SU-DHL-6 (cell line): ENCODE data around the gene TBL3.
A peak's percentile ranks its signal among the peaks of the same experiment; 100 is the strongest.

Experiments used
- H2AFZ ChIP-seq: fragments of 200-600 bp; sonication (generic); 2 replicates; pipeline ENCODE4 v1.6.1; 2014; ENCODE audit warnings: low read depth, mild to moderate bottlenecking, moderate library complexity, mixed read lengths, antibody characterized with exemption, low read length; ENCODE audit not compliant: severe bottlenecking
- H3F3A ChIP-seq: fragments of 200-600 bp; shearing (Covaris generic); 2 replicates; pipeline ENCODE4 v1.6.0; 2016; ENCODE audit warnings: antibody characterized with exemption, mild to moderate bottlenecking; ENCODE audit not compliant: insufficient read depth
- H3K27ac ChIP-seq: fragments of 200-600 bp; sonication (generic); 2 replicates; pipeline ENCODE4 v1.5.1; 2016; ENCODE audit warnings: low read depth, mild to moderate bottlenecking, low read length, moderate library complexity, mixed read lengths
- H3K27me3 ChIP-seq: fragments of 200-600 bp; sonication (generic), shearing (Covaris generic); 2 replicates; pipeline ENCODE4 v1.6.0; 2014; ENCODE audit warnings: mild to moderate bottlenecking, low read length
- H3K36me3 ChIP-seq: fragments of 200-600 bp; sonication (generic); 2 replicates; pipeline ENCODE4 v1.6.1; 2014; ENCODE audit warnings: mild to moderate bottlenecking, low read length, mixed read lengths
- H3K4me2 ChIP-seq: fragments of 300-600, 200-600 bp; shearing (Covaris generic), sonication (generic); 2 replicates; pipeline ENCODE4 v1.6.0; 2014; ENCODE audit warnings: low read length, low read depth, mild to moderate bottlenecking; ENCODE audit not compliant: poor library complexity, severe bottlenecking
- H3K4me3 ChIP-seq: fragments of 200-600 bp; sonication (generic); 2 replicates; pipeline ENCODE4 v1.5.1; 2014; ENCODE audit warnings: antibody characterized with exemption, low read length, mild to moderate bottlenecking, mixed read lengths; ENCODE audit not compliant: insufficient read depth, poor library complexity, severe bottlenecking
- H3K79me2 ChIP-seq: fragments of 200-600 bp; sonication (generic); 2 replicates; pipeline ENCODE4 v1.6.1; 2014; ENCODE audit warnings: mild to moderate bottlenecking, low read length, moderate library complexity; ENCODE audit not compliant: insufficient read depth
- H3K9ac ChIP-seq: fragments of 200-600 bp; sonication (generic); 2 replicates; pipeline ENCODE4 v1.7.0; 2014; ENCODE audit warnings: mild to moderate bottlenecking, low read length
- H3K9me2 ChIP-seq: fragments of 200-600 bp; sonication (generic); replicated peaks from 2 replicates; pipeline ENCODE4 v1.6.1; 2014; ENCODE audit warnings: low read length; ENCODE audit not compliant: insufficient read depth
- H3K9me3 ChIP-seq: fragments of 200-600 bp; sonication (generic); 2 replicates; pipeline ENCODE4 v1.6.1; 2014; ENCODE audit warnings: low read length, mixed read lengths; ENCODE audit not compliant: insufficient read depth
- H4K20me1 ChIP-seq: fragments of 200-600 bp; sonication (generic); 2 replicates; pipeline ENCODE4 v1.6.1; 2014; ENCODE audit warnings: low read depth, mild to moderate bottlenecking, antibody characterized with exemption, low read length, moderate library complexity, mixed read lengths
- CTCF ChIP-seq: fragments of 200-600 bp; sonication (generic); IDR thresholded peaks from one replicate; pipeline ENCODE4 v1.5.1; 2017; ENCODE audit warnings: antibody characterized with exemption, mild to moderate bottlenecking, low read length, moderate library complexity; ENCODE audit not compliant: insufficient read depth, poor library complexity, severe bottlenecking
- EZH2phosphoT487 ChIP-seq: fragments of 200-600 bp; sonication (generic), shearing (Covaris generic); conservative IDR thresholded peaks from 2 replicates; pipeline ENCODE4 v1.6.1; 2018; ENCODE audit warnings: mild to moderate bottlenecking, antibody characterized with exemption, low read length, moderate library complexity, mixed read lengths

The TBL3 gene

DNA sequence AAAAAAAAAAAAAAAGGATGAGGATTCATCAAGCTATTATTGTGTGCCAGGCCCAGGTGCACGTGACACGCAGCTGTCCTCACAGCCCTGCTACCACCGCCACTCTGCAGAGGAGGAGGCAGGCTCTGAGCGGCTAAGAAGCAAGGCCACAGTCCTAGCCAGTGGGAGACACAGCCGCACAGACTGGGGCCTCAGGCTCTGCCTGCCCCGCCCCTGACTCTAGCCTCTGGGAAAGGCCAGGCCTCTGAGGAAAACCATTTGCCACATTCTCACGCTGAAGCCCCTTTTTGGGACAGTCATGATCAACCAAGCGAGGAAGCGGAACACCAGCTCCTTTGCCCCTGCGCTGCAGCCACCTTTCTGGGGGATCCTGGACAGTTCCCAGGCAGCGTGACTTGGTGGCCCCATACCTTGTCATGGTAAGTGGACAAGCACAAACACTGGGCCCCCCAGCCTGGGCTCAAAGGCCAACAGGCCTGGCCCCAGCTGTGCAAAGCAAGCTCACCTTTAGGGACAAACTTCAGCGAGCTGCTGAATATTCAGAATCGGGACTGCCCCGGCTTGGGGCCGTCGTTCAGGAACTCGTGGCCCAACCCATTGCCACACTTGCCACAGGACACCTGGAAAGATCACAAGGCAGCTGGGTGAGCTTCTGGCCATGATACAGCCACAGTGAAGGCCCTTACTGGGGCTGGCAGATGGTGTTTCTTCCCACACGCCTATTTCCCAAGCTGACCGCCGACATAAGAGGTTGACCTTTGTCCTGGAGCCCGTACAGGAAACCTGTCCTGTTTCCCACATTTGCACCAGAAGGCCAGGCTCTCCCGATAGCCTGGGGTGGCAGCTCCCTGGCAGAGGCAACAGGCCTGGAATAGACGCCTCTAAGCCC lies 31.3 kb upstream of the TBL3 start:
- H3K79me2 ChIP-seq = no peaks in the 10 kb centered on the region
- no peaks in the 10 kb centered on the region for H3F3A ChIP-seq
- H3K9me3 ChIP-seq = no peaks in the 10 kb centered on the region
- H3K36me3 ChIP-seq = no peaks in the 10 kb centered on the region
- H3K9me2 ChIP-seq = no peaks in the 10 kb centered on the region
- no peak overlapping the region for H3K27ac ChIP-seq
- H3K9ac ChIP-seq = no peak overlapping the region
- no peak overlapping the region for H3K4me2 ChIP-seq
- no peaks in the 10 kb centered on the region for H3K27me3 ChIP-seq
- H3K4me3 ChIP-seq = no peak overlapping the region
- H2AFZ ChIP-seq = no peak overlapping the region
- H4K20me1 ChIP-seq = no peaks in the 10 kb centered on the region
- TF ChIP-seq EZH2phosphoT487 (no peak), CTCF (no peak)

DNA sequence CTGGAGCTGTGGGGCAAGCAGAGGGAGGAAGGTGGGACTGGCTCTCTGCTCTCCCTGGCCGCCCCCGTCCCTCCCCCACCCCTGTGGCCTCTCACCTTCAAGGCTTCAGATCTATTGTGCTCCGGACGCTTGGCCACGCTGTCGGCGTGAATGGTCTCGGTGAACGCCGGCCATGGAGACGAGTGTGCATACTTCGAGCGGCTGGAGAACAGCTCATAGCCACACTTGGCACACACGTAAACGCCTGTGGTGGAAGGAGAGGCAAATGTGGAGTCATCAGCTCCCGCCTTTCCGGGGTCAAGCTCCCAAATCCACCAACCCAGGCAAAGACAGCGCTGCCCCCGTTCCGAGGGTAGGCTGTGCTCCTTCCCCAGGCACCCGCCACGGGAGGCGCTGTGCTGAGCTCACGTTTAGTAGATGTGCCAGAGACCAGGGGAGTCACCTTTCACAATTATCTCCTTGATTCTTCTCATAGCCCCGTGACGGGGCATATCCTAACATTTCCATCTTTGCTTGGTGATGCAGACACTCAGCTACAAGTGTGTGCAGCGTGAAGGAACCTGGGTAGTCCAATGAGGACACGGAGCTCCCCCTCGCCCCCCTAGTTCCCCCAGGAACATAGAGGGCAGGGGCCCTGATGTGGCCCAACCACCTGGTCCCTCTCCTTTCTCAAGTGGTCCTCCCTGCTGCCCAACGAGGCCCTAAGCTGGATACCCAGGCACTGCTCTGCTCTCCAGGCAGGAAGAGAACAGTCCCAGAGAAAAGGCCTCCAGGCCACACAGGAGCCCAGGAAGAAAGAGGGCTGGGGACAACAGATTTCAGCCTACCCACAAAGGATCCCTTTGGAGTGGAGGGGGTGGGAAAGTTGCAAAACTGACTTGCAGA lies 30.4 kb upstream of the TBL3 start:
- Histone ChIP-seq H3K4me2 (peak overlapping the region; percentile 75), H3F3A (no peaks in the 10 kb centered on the region), H2AFZ (no peak overlapping the region), H3K27me3 (no peaks in the 10 kb centered on the region), H3K79me2 (no peaks in the 10 kb centered on the region), H3K9me2 (no peaks in the 10 kb centered on the region), H3K36me3 (no peaks in the 10 kb centered on the region), H3K9me3 (no peaks in the 10 kb centered on the region), H4K20me1 (no peaks in the 10 kb centered on the region), H3K9ac (no peak overlapping the region), H3K4me3 (no peak overlapping the region), H3K27ac (no peak overlapping the region)
- TF ChIP-seq CTCF (peak; percentile 22), EZH2phosphoT487 (no peak)

GRCh38 chr16:1942047-1942809 lies 29.6 kb upstream of the TBL3 start:
- Histone ChIP-seq H3K9ac (peak overlapping the region; percentile 79), H3F3A (no peaks in the 10 kb centered on the region), H3K9me2 (no peaks in the 10 kb centered on the region), H3K27ac (no peak overlapping the region), H3K36me3 (no peaks in the 10 kb centered on the region), H3K27me3 (no peaks in the 10 kb centered on the region), H2AFZ (peak overlapping the region; percentile 91), H4K20me1 (no peaks in the 10 kb centered on the region), H3K79me2 (no peaks in the 10 kb centered on the region), H3K4me2 (peak overlapping the region; percentile 75), H3K4me3 (peak overlapping the region; percentile 96), H3K9me3 (no peaks in the 10 kb centered on the region)
- TF ChIP-seq EZH2phosphoT487 (no peak), CTCF (no peak)
